T-helper 1 cell treated with Interleukin-12 subunit alpha and Interleukin-12 subunit beta and Interleukin-4 antibody, amounts not matched to agents 30 ng/mL and 1 ng/mL, for 36 hours (primary cell): ENCODE measurements around the gene UQCRQ. TPM values are rescaled to one million over a fixed set of nuclear protein-coding genes. Genes with fewer than 3 reads are reported as not detected.

Experiments used
- intact Hi-C: fragments of 100-400 bp; cut with micrococcal nuclease; formaldehyde crosslinking; loops from one replicate; pipeline ENCODE4 v1.15.1; 2024
- total RNA-seq: library from RNA; stranded (reverse); gene quantifications from 2 replicates; pipeline ENCODE4 v1.2.3, GENCODE V29; 2022

The UQCRQ gene
- total RNA-seq, 1 donor from 2014 or later = 324 TPM

DNA sequence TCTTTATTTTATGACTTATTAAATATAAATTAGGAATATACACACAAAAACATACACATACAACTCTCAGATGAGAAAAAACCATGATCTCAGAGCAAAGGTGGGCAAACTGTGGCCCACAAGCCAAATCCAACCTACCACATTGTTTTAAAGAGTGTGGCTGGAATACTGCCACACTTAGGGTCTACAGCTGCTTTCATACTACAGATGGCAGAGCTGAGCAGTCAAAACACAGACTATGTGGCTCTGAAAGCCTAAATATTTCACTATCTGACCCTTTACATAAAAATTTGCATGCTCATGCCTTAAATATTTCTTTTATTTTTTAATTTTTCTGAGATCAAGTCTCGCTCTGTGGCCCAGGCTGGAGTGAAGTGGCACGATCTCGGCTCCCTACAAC, 35.3 kb downstream of the UQCRQ start:
- intact Hi-C loops = no loop called here

DNA sequence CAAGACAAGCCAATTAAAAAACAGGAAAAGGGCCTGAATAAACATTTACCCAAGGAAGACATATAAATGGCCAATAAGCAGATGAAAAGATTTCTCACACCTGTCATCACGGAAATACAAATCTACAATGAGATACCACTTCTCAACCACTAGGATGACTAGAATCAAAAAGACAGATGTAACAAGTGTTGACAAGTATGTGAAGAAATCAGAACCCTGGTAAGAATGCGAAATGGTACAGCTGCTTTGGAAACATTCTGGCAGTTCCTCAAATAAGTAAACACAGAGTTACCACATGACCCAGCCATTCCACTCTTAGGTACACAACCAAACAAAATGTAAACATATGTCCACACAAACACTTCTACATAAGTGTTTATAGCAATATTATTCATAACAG, 39.5 kb downstream of the UQCRQ start:
- intact Hi-C loops = no loop called here

GRCh38 chr5:132907161-132907560, 40.7 kb downstream of the UQCRQ start:
- intact Hi-C loops = no loop called here

- intact Hi-C loops = no loop called here
These were observed 43.3 kb downstream of the UQCRQ start for GRCh38 chr5:132909702-132910101.

- intact Hi-C loops = no loop called here
These were observed 49.2 kb downstream of the UQCRQ start for GRCh38 chr5:132915681-132916080.

DNA sequence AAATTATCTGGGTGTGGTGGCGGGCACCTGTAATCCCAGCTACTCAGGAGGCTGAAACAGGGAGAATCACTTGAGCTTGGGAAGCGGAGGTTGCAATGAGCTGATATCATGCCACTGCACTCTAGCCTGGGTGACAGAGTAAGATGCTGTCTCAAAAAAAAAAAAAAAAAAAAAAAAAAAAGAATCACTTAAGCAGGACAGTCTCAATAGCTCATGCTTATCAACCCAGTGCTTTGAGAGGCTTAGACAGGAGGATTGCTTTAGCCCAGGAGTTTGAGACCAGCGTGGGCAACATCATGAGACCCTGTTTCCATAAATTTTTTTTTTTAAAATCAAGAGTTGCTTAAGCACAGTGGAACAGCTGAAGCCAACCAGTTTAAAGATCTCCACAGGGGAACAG, 49.6 kb downstream of the UQCRQ start:
- intact Hi-C loops = no loop called here

Other genes with a start within 250 kb of the UQCRQ start
- gene IL13, start 208.5 kb upstream of the UQCRQ start, total RNA-seq = 130 and 131 TPM in 2 replicates
- 12.7 and 12.8 TPM in 2 replicates for gene IL4, start 192.7 kb upstream of the UQCRQ start, total RNA-seq
- gene KIF3A, start 129.1 kb upstream of the UQCRQ start, total RNA-seq = 41.2 and 42.9 TPM in 2 replicates
- 62.0 and 66.5 TPM in 2 replicates for gene CCNI2, start 119.2 kb upstream of the UQCRQ start, total RNA-seq
- gene SEPTIN8, start 89.4 kb upstream of the UQCRQ start, total RNA-seq = 52.4 and 54.0 TPM in 2 replicates
- 0.51 TPM in 2 replicates for gene SOWAHA, start 53.3 kb upstream of the UQCRQ start, total RNA-seq
- gene SHROOM1, start 36.0 kb upstream of the UQCRQ start, total RNA-seq = 3.9 and 4.2 TPM in 2 replicates
- 0.22 and 0.37 TPM in 2 replicates for gene GDF9, start 173 bp upstream of the UQCRQ start, total RNA-seq
- 2.7 and 3.8 TPM in 2 replicates for gene LEAP2, start 7.0 kb downstream of the UQCRQ start, total RNA-seq
- gene AFF4, start 97.0 kb downstream of the UQCRQ start, total RNA-seq = 45.5 and 46.9 TPM in 2 replicates
- 34.3 and 35.7 TPM in 2 replicates for gene ZCCHC10, start 159.9 kb downstream of the UQCRQ start, total RNA-seq
- 109 and 117 TPM in 2 replicates for gene HSPA4, start 185.4 kb downstream of the UQCRQ start, total RNA-seq